ENCODE measurements around the gene IWS1. TPM values are rescaled to one million over a fixed set of nuclear protein-coding genes. Genes with fewer than 3 reads are reported as not detected.
"Not testable (repeated sequence)": the region's sequence is repeated elsewhere in the genome, so short reads cannot be mapped to it uniquely, and the experiment has no call there.

IWS1 gene
- total RNA-seq, 1 donor from 2014 or later = 21.7 TPM

DNA sequence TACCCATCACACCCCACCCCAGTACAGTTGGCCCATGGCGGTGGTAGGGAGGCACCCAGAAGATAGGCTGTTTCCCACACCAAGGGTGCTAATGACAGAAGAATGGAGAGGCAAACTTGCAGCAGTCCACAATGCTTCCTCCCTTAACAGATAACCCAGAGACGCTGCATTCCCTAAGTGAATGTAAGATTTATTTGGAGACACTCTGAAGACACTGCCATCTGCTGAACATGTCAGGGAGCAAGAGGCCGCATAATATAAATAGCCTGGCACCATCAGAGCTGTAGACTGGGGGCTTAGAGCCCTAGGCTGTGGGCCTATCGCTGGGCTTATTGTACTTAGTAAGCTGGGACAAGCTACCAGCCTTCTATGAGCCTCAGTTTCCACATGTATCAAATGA, 2.2 kb upstream of the IWS1 start:
- no peak for DNase-seq (ENCODE audit: low read depth in 2 of 2)

DNA sequence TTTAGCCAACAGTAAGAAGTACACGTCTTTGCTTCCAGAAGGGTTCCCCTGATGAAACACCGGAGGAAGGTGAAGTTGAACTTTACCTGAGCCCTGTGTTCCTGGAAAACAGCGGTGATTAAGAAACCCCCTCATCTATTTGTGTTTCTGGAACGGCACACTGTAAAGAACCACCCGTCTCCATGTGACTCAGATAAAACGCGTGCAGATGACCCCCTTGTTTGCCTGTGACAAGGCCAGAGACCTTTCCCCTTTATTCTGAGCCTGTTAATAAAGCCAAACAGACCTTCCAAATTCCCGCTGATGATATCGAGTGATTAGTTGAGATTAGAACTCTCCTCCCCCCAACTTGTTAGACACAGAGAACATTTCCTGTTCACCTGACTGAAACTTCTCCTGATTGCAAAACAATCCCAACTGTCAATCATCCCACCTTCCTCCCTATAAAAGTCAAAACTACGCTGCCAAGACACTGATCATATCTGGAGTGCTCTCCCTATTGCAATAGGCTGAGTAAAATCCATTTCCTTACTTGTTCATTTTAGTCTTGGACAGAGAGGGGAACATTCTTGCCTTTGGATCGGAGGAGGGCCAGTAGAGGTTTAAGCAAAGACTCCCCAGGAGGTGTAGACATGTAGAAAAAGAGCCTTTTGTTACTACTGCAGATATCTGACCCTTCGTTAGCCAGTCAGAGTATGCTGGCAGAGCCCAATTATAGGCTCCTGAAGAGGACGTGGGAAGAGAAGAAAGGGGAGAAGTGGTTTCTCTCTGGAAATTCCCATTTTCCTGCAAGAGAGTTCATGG, 914 bp upstream of the IWS1 start:
- DNase-seq (ENCODE audit: low read depth in 2 of 2) = peak; percentile 25 to 63

DNA sequence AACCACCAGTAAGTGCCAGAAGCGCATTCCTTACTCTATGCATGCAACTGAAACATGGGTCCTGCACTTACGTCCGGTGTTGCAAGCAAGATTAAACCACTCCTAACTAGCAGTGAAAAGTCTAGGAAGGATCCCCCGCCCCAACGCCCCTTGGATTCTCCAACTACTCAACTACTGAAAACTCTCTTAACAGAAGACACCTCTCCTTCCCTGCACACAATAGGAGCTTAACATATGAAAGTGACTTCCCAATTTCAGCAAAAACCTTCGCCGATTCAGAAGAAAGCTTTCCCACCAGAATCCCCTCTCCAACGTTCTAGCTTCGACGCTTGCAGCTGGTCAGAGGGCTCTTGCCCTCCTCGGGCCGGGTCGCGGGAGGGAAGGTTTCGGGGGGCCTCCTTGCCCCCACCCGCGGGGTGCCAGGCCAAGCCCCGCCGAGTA, 578 bp downstream of the IWS1 start:
- peak in 1 of 2 donors; percentile 48 for DNase-seq (ENCODE audit: low read depth in 2 of 2)

DNA sequence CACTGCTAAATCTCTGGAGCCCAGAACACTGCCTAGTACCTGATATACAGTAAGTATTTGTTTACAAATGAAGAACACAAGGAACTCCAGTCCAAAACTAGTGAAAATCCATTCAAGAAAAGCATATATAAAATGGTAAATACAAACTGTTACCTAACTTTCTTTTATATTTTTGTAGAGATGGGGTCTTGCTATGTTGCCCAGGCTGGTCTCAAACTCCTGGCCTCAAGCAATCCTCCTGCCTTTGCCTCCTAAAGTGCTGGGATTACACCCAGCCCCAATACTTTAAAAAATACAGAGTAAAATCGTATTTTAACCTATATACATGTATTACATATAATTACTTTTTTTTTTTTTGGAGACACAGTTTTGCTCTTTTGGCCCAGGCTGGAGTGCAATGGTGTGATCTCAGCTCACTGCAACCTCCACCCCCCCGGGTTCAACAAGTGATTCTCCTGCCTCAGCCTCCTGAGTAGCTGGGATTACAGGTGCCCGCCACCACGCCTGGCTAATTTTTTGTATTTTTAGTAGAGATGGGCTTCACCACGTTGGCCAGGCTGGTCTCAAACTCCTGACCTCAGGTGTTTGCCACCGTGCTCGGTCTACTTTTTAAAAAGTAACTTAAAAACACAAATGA, 2.0 kb downstream of the IWS1 start:
- not testable (repeated sequence) for DNase-seq (ENCODE audit: low read depth in 2 of 2)

DNA sequence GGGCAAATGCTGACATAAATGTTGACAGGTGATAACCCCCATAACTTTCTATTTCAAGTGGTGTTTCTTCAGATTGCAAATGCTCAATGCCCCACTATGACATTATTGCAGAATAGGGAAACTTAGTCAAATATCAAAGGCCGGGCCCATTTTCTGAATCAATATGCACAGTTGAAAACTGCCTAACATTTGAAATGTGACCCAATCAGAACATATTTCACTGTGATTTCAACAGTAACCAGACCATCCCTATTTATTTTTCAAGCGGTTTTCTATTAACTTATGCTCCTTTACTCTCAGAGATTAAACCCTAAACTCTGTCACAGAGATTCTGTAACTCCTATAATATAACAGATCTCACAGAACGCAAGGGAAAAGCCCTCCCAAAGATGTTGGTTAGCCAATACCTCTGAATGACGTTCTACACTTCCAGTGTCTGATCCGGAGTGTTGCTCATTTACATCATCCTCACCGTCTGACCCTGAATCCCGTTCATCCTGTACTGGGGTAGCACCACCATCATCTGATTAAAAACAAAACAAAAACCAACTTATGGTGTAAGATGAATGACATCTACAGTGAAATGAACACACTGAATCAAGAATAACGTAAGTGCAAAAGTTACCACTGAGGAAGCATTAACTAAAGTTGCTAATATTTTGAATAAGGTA, 2.9 kb downstream of the IWS1 start:
- no peak for DNase-seq (ENCODE audit: low read depth in 2 of 2)

DNA sequence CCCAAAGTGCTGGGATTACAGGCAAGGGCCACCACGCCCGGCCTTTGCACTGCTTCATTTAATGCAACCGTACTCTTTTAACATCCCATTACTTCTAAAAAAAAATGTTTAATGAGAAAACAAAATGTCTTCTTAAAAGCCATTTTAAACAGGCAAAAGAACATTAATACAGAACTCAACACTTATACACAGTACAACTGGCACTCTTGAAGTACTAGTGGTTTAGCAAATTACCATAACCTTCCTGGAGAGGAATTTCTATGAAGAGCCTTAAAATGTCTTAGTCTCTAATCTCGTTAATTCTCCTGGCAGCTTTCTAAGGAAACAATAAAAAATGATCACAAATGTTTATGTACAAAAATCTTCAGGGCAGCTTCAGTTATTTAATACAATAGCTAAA, 5.9 kb downstream of the IWS1 start:
- DNase-seq (ENCODE audit: low read depth in 2 of 2) = no peak

DNA sequence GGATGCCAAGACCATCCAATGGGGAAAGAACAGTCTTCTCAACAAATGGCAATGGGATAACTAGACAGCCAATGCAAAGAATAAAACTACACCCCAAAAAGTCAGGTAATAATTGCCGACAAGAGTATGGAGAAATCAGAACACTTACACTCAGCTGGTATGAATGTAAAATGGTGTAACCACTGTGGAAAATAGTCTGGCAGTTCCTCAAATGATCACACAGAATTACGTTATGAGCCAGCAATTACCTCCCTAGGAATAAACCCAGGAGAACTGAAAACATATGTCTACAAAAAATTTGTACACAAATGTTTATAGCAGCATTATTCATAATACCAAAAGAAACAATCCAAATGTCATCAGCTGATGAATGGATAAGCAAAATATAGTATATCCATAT, 8.8 kb downstream of the IWS1 start:
- no peak for DNase-seq (ENCODE audit: low read depth in 2 of 2)

DNA sequence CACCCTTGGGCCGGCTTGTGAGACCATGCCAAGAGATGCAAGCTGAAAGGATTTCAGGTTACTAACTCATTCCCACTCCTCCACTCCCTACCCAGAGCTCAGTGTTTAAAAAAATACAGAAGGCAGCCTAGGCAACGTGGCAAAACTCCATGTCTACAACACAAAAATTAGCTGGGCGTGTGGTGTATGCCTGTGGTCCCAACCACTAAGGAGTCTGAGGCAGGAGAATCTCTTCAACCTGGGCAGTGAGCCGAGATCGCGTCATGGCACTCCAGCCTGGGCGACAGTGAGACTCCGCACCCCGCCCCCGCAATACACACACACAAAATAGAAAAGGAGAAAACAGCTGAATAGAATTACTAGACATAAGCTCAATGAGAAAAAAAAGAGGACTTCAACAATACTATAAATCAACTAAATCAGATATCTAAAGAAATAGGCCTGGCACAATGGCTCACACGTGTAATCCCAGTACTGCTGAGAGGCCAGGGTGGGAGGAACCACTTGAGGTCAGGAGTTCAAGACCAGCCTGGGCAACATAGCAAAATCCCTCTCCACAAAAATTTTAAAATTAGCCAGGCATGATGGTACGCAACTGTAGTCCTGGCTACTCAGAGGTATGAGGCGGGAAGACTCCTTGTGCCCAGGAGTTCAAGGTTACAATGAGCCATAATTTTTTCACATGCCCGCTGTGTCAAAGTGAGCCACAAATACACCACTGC, 10.1 kb downstream of the IWS1 start:
- DNase-seq (ENCODE audit: low read depth in 2 of 2) = no peak

DNA sequence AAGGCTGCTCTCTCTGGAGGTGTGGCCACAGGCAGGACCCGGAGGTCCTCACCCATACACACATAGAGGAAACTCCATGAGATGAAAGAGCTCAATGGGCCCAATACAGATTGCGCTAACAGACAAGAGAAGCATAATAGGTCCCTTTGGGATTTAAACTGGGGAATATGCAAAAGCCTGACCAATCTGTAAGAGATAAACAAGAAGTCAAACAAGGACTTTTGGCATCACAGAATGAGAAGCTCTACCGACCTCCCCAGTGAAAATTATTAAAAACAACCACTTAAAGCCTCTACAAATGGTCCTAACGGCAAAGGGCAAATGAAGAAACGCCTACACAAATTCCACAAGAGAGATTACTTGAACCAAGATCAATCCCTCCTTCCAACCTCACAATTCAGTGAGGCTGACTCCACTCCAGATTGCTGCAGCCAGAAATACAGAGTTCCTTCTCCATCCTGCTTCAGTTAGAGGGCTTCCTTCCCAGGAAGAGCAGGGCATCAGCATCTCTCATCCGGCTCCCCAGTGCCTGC, 10.8 kb downstream of the IWS1 start:
- no peak for DNase-seq (ENCODE audit: low read depth in 2 of 2)

DNA sequence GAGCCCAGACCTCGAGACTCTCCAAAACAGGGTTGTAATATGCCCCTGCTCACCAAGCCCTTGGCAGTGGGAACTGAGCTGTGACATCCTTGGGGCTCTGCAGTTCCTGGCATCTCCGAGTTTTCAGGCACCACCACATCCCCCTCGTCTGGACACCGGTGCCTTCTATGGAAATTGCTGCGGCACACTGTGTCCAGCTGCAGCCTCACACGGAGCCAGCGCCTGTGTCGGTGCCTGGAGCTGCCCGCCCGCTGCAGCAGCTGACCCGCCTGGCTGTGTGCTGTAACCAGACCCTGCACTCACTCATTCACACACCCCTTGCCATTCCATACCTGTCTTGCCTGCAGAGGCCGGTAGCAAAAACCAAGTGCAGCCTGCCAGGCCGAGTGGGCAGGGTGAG, 11.8 kb downstream of the IWS1 start:
- DNase-seq (ENCODE audit: low read depth in 2 of 2) = no peak

DNA sequence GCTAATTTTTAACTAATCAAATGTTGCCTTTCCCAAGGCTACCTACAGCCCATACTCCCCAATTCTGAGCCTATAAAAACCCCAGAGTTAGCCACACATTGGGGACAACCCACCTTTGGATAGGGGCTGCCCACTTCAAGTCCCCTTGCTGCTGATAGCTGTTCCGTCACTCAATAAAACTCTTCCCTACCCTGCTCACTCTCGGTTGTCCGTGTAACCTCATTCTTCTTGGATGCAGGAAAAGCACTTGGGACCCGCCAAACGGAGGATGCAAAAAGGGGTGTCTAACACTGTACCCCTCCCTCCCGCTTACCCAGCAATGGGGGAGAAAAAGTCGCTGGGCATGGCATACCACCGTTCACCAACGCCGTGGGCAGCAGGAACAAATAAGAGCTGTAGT, 12.2 kb downstream of the IWS1 start:
- no peak for DNase-seq (ENCODE audit: low read depth in 2 of 2)

DNA sequence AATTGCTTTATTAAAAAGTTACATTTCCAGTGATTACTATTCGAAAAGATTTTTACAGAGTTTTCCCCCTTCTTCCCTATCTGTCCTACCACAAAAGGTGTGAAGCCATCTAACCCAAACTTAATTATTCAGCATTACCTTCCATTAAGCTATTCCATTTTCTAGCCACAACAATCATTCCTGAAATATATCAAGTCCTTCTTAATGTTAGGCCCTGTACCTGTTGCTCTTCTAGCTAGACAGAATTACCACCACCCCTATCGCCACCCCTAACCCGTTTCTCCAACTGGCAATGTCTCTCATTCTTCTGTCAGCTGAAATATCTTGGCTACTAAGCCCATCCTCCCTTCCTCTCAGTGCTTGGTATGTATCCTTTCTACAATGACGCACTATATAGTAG, 13.9 kb downstream of the IWS1 start:
- no peak for DNase-seq (ENCODE audit: low read depth in 2 of 2)

DNA sequence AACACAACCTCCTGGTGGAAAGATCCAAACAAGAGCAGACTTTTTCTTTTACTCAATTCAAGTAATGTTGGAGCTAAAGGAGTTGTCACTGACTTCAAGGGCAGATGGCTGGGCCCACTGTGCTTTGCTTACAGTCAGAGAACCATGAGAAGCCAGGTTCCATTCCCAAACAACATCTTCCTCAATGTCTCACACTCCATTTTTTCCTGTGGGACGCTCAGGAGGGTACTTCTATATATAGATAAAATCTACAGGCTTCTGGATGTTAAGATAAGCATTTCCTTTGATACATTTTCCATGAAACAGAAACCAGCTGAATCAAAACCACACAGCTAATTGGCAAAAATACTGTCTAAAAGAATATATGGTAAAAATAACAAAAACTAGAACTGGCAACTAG, 14.4 kb downstream of the IWS1 start:
- peak in 1 of 2 donors; percentile 44 for DNase-seq (ENCODE audit: low read depth in 2 of 2)

DNA sequence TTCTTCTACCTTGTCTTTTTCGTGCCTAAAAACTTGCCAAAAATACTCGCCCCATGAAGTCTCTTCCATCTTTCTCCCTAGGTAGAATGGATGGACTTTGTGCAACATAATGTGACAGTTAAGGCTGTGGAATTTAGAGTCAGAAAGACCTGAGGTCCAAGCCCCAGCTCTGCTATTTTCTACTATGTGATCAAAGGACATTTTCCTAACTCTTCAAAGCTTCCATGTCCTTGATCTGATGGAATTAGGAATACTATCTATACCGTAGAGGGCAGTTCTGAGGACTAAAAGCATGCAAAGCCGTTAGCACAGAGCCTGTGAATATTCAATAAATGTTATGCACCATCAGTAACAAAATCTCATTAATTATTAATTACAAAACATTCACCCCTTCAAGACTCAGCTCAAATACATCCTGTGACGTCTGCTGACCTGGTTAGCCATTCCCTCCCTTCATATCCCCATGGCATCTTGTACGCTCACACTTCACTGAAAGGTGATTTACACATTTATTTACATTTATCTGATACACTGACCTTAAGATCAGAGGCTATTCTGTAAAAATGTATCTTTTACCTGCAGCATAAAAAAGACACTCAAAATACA, 15.1 kb downstream of the IWS1 start:
- no peak for DNase-seq (ENCODE audit: low read depth in 2 of 2)

DNA sequence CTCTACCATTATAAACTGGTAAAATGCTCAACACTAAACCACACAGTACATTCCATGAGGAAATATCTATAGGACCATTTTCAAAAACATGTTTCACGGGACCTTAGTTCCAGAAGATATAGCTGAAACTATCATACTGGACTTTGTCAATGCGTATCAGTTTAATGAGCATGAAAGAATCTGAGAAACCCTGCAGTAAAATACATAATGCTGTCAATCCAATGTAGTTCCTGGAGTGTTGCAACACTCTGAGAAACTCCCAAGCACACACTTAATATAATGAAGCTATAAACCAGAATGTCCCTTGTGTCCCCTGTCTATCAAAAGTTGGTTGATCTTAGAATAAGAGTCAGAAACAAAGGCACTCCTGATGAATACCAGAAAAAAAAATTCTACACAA, 16.2 kb downstream of the IWS1 start:
- DNase-seq (ENCODE audit: low read depth in 2 of 2) = no peak

DNA sequence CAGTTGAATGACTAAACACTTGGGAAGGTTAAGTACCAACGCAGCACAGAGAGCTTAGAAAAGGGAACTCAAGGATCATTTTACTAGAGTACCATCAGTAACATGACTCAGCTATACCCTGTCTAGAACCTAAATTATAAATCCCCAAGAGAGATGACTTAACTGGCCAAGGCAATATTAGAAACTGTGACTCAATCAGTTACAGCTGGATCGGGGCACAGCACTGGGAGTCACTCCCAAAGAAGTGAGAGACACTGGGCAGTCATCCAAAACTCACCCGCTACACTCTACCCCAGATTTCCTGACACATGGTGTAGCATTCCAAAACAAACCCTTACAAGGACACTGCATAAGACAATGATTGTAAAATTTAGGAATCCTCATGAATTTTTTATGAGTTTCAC, 17.7 kb downstream of the IWS1 start:
- peak; percentile 53 to 94 for DNase-seq (ENCODE audit: low read depth in 2 of 2)

DNA sequence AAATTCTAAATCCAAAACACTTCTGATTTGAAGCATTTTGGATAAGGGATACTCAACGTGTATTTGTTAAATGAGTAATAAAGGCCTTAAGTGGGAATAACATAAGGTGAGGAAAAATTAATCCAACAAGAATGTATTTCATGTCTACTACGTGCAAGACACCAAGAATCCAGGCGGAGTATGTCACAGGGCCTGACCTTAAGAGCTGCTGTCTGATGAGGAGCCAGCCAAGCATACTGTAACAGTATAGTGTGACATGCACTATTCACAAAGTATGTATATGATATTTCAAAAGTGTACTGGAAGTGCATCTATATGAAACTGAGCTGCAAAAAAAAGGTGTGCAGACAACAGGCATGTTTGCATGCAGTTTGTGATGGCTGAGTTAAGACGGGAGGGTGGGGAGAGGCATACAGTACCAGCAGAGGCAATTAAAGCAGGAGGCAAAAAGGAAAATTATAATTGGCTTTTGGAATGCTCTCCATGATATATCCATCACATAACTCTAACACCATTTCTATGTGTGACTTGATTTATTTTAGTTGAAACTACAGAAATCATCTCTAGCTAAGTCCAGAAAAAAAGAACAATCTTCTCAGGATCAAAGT, 18.2 kb downstream of the IWS1 start:
- DNase-seq (ENCODE audit: low read depth in 2 of 2) = no peak

DNA sequence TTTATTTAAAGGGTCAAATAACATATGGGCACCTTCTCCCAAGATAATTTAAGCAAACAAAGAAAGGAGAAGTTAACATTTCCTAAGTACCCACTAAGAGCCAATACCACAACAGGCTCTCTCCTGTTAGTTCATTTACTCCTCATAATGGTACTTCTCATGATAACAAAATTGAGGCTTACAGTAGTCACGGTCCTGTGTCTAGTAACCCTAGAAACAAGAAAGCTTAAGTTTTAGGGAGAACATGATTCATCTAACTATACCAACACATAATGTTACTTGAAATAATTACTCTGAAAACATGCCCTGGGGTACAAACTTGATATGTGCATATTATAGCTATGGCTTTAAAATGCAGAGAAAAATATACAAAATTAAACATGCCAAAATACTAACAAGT, 19.8 kb downstream of the IWS1 start:
- DNase-seq (ENCODE audit: low read depth in 2 of 2) = no peak

DNA sequence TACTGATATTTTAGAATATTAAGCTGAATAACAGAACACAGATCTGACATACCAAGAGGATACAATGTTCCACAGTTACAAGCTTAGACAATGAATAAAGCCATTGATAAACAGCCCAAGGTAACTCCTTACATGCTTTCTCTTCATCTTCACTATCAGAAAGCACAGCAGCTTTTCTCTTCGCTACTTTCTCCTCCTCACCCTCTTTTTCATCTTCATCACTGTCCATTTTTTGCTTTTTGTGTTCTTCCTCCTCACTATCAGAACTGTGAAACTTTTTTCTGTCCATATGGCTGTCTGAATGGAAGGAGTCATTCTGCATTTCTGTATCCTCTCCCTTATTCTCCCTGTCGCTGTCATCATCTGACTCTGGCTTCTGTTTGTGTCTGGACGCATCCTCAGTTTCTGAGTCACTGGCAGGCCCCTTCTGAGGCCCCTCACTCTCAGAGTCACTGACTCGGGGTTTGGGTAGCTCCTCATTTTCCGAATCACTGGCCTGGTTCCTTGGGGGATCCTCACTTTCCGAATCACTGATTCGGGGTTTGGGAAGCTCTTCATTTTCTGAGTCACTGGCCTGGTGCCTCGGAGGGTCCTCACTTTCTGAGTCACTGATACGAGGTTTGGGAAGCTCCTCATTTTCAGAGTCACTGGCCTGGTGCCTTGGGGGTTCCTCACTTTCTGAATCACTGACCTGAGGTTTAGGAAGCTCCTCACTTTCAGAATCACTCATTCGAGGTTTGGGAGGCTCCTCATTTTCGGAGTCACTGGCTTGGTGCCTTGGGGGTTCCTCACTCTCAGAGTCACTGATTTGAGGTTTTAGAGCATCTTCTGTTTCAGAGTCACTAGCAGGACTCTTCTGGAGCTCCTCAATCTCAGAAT, 21.5 kb downstream of the IWS1 start:
- no peak for DNase-seq (ENCODE audit: low read depth in 2 of 2)

DNA sequence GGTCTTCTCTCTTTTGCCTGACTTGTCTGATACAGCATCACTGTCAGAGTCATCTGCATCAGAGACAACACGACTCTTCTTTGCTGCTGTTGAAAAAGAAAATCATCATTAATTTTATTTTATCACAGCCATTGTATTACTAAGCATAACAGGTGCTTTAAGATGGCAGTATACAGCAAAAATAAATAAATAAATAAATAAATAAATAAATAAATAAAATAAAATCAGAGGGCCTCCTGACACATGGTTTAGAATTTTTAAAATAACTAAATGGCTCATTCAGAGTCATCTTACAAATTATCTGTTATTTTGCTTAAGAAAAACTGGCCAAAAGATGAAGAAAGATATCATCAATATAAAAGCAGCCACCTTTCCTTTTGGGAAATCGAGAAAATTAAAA, 22.8 kb downstream of the IWS1 start:
- no peak for DNase-seq (ENCODE audit: low read depth in 2 of 2)
